Lower leg skin (tissue), 3 donors: Measurements from ENCODE around the gene RNF4.

Experiments
- CTCF ChIP-seq, 3 donors: fragments of 450-650 bp; IDR thresholded peaks; one replicate each; pipeline ENCODE4 v1.5.1; 2016; ENCODE audit warnings: antibody characterized with exemption in 3 of 3, mild to moderate bottlenecking in 3 of 3, moderate library complexity in 2 of 3
- POLR2A ChIP-seq, 2 donors: fragments of 450-650 bp; IDR thresholded peaks; one replicate each; pipeline ENCODE4 v1.6.1; 2016 to 2017; ENCODE audit warnings: antibody characterized with exemption in 2 of 2, mild to moderate bottlenecking in 1 of 2, moderate library complexity in 1 of 2

GRCh38 chr4:2459589-2460349 lies 9.1 kb upstream of the RNF4 start:
- TF ChIP-seq CTCF (IDR thresholded peaks at IDR 0.05): no peak
- no peak for TF ChIP-seq POLR2A (IDR thresholded peaks at IDR 0.05)
